GM18951 (cell line): ENCODE data around the gene CTBP2.

ENCODE experiments used
- POLR2A ChIP-seq: IDR thresholded peaks from 4 replicates; pipeline ENCODE4 v1.6.1; 2011; ENCODE audit warnings: mild to moderate bottlenecking; ENCODE audit not compliant: insufficient read length, insufficient read depth; ENCODE audit errors: extremely low read depth
- in situ Hi-C: fragments of 300-500 bp; cut with MboI; formaldehyde crosslinking; loops from one replicate; pipeline ENCODE4 v1.12.0; 2022; ENCODE audit warnings: low sequenced_read_pairs, mixed read lengths, inconsistent platforms; ENCODE audit not compliant: unreplicated experiment

CTBP2 gene

GRCh38 chr10:125114761-125115391 lies 45.5 kb downstream of the CTBP2 start:
- TF ChIP-seq POLR2A, result no peak
- in situ Hi-C loops, result no loop called here

- in situ Hi-C loops, result no loop called here
These were observed 46.5 kb downstream of the CTBP2 start for GRCh38 chr10:125113691-125114371.

GRCh38 chr10:125112697-125113494 lies 47.5 kb downstream of the CTBP2 start:
- no peak for TF ChIP-seq POLR2A
- in situ Hi-C loops, result no loop called here

More at GRCh38 chr10:125113691-125114371, 46.5 kb downstream of the CTBP2 start:
- TF ChIP-seq POLR2A, result no peak

GRCh38 chr10:125111118-125111727 lies 49.1 kb downstream of the CTBP2 start:
- no peak for TF ChIP-seq POLR2A
- in situ Hi-C loops, result no loop called here

GRCh38 chr10:125107965-125108580 lies 52.3 kb downstream of the CTBP2 start:
- in situ Hi-C loops, result no loop called here
- no peak for TF ChIP-seq POLR2A

GRCh38 chr10:125107166-125107949 lies 53.0 kb downstream of the CTBP2 start:
- in situ Hi-C loops, result no loop called here
- no peak for TF ChIP-seq POLR2A

GRCh38 chr10:125106586-125106985 lies 53.8 kb downstream of the CTBP2 start:
- in situ Hi-C loops, result no loop called here
- TF ChIP-seq POLR2A, result no peak

GRCh38 chr10:125105706-125106255 lies 54.6 kb downstream of the CTBP2 start:
- in situ Hi-C loops, result no loop called here
- TF ChIP-seq POLR2A, result no peak

GRCh38 chr10:125105155-125105554 lies 55.2 kb downstream of the CTBP2 start:
- in situ Hi-C loops, result no loop called here
- no peak for TF ChIP-seq POLR2A

GRCh38 chr10:125104559-125104958 lies 55.8 kb downstream of the CTBP2 start:
- in situ Hi-C loops, result no loop called here
- no peak for TF ChIP-seq POLR2A

- in situ Hi-C loops, result no loop called here
- TF ChIP-seq POLR2A, result no peak
These were observed 56.4 kb downstream of the CTBP2 start for GRCh38 chr10:125103924-125104323.

- TF ChIP-seq POLR2A, result no peak
- in situ Hi-C loops, result no loop called here
These were observed 56.9 kb downstream of the CTBP2 start for GRCh38 chr10:125103466-125103865.
